ENCODE data around the gene TP53BP2.

Gene TP53BP2

DNA sequence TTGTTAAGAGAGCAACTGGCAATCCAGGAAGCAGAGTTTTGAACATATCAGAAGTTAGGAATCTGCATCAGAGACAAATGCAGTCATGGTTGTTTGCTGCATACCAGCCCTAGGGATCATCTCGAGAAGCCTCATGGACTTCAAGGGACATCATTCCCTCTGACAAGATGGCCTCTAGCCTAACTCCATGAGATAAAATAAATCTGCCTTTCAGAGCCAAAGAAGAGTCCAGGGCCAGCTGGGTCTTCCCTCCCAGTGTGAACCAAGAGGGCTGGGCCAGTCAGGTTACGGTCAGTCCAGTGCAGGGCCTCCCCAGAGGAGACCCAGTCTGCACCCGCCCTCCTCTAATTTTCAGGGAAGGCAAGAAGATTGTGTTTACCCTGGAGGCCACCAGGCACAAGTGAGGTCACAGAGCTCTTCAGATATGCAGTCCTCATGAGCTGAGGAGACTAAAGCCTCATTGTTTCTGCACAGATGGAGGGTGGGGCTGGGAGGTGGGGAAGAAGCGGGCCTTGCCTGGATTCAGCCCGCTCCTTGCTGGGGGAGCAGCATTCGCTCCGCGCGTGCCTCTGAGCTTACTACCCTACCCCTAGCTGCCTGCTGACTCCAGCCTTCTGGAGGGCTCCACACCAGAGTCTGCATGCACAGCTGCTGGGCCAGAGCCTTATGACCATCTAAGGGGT lies 80.6 kb downstream of the TP53BP2 start:
- DNase-seq (ENCODE audit: low read depth): no peak

DNA sequence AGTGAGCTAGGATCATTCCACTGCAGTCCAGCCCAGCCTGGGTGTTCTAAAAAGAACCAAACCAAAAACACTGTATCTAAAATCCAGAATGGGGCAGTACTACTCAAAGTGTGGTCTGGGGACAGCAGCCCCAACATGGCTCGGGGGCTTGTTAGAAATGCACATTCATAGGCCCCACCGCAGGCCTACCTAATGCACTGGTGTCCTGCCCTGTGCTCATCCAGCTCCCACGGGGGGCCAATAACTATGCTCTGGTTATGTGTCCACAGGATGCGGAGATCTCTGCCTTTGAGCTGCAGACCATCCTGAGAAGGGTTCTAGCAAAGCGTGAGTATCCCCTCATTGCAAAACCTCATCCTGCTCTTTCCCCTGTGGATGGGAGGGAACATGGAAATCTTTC lies 81.9 kb downstream of the TP53BP2 start:
- DNase-seq (ENCODE audit: low read depth): no peak

DNA sequence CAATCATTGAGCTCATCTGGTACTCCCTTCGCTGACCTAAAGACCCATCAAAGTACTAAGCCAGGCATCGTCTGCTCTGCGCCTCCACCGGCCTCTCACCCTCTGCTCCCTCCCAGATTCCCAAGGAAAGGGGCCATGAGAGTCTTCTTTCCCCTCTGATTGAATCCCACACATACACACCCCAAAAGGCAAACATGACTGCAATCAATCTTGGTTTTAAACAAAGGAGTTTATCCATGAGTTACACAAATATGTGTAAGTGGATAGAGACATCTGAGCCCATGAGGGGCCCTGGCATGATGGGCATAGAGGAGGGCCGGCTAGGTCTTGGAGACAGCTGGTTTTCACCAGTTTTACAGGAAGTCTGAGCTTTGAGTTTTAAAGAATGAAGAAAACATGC lies 82.5 kb downstream of the TP53BP2 start:
- DNase-seq (ENCODE audit: low read depth): no peak

DNA sequence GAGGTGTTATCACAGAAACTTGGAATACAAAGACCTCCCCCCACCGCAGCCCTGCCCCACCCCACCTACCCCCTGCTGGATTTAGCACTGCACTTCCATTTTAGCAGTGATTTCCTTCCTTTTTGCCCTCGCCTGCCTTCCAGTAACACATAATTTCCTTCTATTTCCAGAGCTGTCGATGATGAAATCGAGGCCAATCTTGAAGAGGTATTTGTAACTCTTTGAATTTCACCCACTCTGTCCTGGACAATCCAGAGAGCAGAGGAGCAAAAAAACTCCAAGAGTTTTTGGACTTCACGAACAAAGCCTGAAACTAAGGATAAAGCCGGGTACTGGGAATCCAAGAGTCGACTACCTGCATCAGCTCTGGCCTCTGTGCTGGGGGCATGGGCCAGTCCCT lies 84.3 kb downstream of the TP53BP2 start:
- no peak for DNase-seq (ENCODE audit: low read depth)

DNA sequence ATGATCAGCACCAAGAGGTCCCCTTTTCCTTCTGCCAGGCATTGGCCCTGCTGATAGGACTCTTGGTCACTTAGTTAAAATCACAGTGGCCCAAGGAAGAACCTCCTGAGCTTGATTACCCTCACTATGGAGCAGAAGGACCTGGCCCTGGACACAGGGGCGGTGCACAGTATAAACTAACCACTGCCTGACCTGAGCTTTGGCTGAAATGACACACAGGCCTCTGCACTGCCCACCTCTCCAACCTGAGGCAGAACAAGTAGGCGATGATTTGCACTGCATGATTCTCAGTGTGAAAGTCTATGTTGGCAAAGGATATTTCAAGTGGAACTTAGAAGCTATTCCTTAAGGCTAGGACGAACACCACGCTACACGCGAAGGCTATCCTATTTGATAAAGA lies 84.9 kb downstream of the TP53BP2 start:
- DNase-seq (ENCODE audit: low read depth): no peak

DNA sequence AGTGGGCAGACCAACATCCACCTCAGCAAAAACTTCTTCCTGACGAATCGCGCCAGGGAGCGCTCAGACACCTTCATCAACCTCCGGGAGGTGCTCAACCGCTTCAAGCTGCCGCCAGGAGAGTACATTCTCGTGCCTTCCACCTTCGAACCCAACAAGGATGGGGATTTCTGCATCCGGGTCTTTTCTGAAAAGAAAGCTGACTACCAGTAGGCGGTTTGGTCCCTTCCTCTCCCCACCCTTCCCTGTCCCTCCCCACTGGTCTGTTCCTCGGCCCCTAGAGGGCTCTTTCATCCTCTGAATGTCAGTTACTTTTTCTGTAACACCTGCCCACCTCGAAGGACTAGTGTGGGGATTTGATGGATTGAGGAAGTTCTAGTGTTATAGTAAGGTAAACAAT lies 86.5 kb downstream of the TP53BP2 start:
- no peak for DNase-seq (ENCODE audit: low read depth)

DNA sequence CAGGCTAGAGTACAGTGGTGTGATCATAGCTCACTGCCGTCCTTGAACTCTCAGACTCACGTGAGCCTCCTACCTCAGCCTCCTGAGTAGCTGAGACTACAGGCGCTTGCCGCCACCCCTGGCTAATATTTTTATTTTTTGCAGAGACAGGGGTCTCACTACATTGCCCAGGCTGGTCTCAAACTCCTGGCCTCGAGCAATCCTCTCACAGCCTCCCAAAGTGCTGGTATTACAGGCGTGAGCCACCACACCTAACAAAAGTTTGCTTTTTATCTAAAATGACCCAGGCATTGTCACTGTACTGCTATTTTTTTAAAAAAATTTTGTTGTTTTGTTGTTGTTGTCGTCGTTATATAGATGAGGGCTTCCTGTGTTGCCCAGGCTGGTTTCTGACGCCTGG lies 87.0 kb downstream of the TP53BP2 start:
- no peak for DNase-seq (ENCODE audit: low read depth)

DNA sequence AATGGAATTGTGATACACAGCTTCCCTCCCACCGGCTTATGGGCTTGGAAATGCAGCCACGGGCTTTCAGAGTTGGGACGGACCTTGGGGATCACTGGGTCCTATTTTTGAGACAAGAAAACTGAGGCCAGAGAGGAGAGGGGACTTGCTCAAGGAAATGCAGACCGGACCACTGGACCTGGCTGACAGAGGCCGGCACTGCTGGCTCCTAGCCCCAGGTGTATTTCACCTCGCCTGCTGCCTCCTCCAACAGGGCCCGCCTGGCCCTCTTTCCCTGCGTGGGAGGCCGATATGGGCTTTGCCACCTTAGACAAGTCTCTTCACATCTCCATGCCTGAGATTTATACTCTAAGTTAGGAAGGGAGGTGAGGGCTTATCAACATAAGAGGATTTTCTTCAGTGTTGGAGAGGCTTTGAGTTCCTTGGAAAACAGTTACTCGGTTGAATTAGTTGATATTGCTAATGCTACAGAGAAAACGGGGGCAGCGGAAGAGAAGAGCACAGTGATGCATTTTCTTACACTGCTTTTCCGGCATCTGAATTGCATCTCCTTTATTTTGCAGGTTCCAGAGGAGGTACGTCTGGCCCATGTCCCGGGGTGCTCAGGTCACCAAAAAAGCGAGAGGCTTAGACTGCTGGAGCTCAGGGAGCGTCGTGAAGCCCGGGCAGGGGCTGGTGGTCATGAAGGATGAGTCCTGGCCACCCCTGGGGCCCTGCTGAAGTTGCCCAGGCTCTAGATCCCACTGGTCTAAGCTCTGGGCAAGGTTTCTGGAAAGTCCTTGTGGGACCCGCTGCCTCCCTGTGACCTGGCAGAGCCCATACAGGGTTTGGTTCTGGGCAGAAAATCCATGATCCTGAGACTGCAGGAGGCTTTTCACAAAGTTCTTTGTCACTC lies 88.7 kb downstream of the TP53BP2 start:
- DNase-seq (ENCODE audit: low read depth): no peak

DNA sequence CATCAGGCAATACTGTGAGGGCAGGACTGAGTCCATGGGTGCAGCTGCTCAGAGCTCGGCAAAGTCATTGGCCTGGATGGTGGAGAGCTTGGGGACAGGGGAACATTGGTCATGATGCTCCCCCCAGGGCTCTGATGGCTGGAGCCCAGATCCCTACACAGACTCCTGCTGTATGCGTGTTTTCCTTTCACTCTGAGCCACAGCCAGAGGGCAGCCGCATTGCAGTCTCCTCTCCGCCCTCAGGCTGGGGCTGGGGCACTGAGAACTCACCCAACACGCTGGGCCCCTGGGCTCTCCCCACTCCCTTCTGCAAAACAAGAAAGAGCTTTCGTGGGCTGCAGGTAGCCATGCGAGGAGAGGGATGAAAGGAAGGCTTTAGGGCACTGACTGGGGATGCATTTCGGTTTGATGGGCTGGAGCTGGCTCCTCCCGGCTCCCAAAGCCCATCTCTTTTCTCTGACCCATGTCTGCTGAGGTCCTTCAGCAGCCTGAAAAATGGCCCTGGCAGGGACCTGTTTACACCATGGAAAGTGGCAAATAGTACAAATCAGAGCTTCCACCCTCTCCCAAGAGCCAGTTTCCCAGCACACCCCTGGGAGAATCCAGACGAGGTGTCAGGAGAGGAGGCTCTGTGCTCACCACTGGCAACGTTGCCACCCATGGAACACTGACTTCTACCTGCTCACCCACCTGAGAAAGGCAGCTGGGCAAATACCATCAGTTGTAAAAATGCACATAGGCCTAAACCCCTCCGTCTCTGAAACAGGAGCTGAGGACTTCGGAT lies 89.6 kb downstream of the TP53BP2 start:
- no peak for DNase-seq (ENCODE audit: low read depth)

DNA sequence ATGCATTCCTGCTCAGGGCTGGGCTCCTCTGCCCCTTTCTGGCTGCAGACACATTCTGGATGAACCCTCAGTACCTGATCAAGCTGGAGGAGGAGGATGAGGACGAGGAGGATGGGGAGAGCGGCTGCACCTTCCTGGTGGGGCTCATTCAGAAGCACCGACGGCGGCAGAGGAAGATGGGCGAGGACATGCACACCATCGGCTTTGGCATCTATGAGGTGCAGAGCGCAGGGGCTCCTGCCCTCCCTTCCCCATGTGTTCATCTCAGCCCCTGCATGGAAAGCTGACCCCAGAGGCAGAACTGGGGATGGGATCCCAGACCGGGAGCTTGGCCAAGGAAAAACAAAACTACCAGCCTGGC lies 90.3 kb downstream of the TP53BP2 start:
- no peak for DNase-seq (ENCODE audit: low read depth)

DNA sequence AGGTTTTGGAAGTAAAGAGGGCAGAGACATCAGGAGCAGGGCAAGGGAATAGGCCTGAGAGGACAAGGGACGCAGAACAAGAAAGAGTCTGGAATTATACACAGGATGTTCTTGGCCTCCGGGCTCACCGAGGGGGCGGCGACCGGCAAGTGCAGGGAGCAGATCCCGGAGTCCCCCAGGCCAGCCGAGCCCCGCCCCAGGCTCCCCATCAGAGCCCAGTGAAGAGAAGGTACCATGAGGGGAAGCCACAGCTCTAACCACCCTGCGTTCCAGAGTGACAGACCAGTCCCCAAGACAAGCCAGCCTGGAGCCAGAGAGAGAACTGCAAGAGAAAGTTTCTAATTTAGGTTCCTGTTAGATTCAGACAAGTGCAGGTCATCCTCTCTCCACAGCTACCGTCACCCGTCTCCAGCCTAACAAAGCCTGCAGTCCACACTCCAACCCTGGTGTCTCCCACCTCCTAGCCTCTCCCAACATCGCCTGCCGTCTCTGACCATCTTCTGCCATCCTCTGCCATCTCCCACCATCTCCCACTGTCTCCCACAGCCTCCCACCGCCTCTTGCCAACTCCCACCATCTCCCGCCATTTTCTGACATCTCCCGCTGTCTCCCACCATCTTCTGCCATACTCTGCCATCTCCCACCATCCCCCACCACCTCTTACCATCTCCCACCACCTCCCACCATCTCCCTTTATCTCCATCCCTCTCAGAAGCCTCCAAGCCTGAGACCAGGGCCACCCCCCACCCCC lies 90.9 kb downstream of the TP53BP2 start:
- DNase-seq (ENCODE audit: low read depth): no peak

DNA sequence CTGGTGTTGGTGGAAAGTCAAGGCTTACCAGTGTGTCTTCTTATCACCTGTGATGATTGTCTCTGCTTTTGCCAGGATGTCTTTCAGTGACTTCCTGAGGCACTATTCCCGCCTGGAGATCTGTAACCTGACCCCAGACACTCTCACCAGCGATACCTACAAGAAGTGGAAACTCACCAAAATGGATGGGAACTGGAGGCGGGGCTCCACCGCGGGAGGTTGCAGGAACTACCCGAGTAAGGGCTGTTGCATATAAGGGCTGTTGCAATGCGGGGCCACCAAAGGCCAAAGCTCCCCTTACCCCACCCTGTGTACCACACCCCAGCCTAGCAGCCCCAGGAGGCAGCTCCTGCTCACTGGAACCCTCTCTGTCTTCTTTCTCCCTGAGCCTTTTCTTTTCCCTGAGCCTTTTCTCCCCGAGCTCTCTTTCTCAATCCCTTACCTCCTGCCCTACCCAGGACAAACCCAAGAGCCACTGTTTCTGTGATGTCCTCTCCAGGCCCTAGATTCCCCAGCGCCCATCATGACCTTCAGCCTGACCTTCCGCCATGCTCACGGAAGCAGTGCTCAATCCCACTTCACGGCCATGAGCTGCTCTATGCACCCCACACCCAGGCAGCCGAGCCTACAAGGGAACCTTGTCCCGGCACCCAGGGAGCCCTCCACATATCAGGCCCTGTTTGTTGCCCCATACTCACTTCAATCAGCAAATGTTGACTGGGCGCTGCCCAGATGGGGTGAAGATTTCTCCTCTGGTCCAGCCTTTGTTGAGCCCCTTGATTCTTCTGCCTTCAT lies 92.8 kb downstream of the TP53BP2 start:
- no peak for DNase-seq (ENCODE audit: low read depth)

DNA sequence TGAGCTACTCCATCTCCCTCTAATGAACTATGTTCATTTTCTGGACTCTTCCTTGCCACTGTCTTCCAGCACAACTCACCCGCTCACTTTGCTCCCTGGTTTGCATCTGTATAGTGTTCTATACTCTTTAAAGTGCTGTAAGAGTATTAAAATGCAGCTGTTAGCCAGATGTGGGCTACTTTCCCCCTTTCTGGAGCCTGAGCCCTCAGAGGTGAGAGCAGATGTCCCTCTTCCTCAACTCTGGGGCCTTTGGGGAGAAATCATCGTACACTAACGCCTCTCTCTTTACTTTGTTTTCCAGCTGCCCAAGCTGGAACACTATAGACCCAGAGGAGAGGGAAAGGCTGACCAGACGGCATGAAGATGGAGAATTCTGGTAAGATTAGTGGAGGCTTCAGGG lies 94.1 kb downstream of the TP53BP2 start:
- DNase-seq (ENCODE audit: low read depth): no peak

DNA sequence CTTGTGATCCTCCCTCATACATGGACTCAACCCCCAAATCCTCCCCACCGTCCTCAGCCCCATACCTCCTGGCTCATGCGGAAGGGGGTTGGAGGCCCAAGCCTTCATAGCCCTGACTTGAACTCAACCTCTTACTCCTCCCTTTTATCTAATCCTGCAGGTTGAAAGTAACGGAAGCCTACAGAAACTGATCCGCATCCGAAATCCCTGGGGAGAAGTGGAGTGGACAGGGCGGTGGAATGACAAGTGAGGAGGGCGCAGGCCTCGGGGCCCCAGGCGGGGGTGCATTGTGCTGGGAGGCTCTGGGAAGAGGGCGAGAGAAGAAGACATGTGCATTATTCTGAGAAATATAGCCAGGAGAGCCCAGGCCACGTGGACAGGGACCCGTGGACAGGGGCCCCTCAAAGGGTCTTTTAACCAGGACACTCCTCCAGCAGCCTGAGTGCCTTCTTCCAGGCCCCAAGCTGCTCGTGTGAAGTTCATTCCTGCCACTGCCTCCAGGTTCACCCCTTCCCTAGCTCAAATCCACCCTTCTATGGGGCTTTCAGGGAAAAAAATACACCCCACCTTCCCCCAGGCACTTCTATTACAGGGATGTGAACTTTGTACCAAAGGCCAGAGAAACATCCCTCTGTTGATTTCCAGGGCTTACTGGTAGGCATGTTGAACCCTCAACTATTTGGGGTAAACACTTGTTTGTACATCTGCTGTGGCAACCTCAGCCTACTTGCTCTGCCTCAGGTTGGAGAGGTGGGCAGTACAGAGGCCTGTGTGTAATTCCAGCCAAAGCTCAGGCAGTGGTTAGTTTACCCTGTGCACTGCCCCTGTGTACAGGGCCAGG lies 94.8 kb downstream of the TP53BP2 start:
- DNase-seq (ENCODE audit: low read depth): no peak

DNA sequence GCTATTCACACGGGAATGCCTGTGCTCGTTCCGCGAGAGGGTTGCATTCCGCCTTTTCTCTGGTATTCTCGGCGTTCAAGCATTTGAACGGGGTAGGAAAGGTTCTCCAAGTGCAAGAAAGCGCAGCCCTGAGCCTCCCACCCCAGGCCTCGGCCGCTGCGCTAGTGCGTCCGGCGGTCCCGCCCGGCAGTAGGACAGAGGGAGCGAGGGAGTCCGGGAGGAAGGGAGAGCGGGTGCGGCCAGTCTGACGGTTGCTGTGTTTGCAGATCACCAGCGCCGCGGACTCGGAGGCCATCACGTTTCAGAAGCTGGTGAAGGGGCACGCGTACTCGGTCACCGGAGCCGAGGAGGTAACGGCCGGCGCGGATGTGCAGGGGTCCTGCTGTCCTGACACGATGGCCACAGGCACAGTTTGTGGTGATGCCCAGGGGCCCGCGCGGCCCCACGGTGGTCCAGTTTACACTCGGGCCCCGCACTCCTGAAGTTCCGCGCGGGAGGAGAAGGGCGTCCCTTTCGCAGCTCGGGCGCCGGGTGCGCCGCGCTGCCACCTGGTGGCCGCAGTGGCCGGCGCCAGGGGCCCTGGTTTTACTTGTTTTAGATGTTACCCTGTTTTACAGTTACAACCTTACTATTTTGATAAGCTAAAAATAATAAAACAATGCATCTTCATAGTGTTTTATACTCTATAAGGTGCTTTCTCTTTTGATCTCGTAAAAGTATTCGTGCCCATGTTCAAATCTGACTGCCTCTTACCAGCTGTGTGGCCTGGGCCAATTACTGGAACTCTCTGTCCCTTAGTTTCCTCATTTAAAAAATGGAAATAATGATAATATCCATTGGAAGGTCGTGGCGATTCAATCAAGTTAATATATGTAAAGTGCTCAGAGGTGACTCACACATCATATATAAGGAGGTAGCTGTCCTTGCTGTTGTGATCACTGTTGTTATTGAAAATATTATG lies 96.7 kb downstream of the TP53BP2 start:
- DNase-seq (ENCODE audit: low read depth): no peak

DNA sequence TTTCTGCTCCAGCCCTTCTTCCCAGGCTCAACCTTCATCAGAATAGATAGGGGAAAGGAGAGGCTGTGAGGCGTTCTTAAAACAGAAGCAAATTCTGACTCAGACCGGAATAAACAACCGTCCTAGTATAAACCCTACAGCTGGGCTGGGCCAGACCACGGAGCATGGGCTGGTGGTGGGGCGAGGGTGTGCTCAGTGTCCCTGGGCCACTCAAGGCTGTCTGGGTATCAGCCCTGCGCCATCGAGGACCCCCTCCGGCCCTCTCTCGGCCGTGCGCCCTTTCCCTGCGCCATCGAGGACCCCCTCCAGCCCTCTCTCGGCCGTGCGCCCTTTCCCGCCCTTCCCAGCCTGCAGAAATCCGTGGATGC lies 97.4 kb downstream of the TP53BP2 start:
- no peak for DNase-seq (ENCODE audit: low read depth)

DNA sequence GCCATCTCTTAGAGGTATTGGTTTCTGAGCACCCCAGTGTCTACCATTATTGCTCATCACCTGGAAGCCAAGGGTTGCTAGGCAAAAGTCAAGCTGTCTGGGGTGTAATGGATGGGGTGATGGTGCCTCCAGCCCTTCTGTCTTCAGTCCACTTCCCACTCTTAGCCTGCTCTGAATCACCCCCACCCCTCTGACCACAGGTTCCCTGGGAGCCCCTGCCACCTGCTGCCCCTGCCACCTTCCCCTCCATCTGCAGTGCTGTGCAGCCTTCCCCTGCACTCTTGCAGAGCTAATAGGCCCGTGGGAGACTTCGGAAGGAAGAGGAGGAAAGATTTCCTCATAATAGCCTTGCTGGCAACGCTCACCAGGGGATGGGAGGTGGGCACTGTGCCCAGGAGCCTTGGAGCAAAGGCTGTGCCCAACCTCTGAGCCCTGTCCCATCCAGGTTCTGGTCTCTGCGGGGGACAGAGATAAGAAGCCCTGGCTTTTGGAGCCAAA lies 97.9 kb downstream of the TP53BP2 start:
- DNase-seq (ENCODE audit: low read depth): no peak

DNA sequence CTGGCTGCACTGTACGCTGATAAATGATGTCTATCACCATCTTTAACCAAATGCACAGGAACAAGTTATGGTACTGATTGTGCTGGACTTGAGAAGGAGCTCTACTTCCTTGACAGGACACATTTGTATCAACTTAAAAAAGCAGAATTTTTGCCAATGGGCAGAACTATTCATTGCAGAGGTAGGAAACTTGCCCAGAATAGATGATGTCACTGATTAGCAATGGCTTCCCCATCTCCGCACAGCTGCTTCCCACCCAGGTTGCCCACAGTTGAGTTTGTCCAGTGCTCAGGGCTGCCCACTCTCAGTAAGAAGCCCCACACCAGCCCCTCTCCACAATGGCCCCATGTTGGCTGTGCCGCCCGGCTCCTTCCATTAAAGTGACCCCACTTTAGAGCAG lies 100.0 kb downstream of the TP53BP2 start:
- no peak for DNase-seq (ENCODE audit: low read depth)
